CD4-positive, CD25-positive, alpha-beta regulatory T cell (primary cell): ENCODE results near the gene TXLNA. TPM values are rescaled to one million over a fixed set of nuclear protein-coding genes. Genes with fewer than 3 reads are reported as not detected.

Experiments used
- ATAC-seq, 2 donors: fragments of 150-1000 bp; cut with Tn5 transposase; one replicate each; pipeline ENCODE4 v1.10.0; 2021; ENCODE audit warnings: low read depth in 2 of 2, moderate number of reproducible peaks in 2 of 2, moderate library complexity in 1 of 2
- DNase-seq, 3 donors: peaks; one replicate each; pipeline versions ENCODE4 v3.0.0 to v3.0.0-alpha.2; 2012 to 2022; ENCODE audit warnings: mixed read lengths in 1 of 3
- H3K27ac ChIP-seq: one replicate; pipeline ENCODE4 v1.7.0; 2013; ENCODE audit warnings: mild to moderate bottlenecking, low read length; ENCODE audit not compliant: insufficient read depth, poor library complexity, severe bottlenecking
- H3K27me3 ChIP-seq: one replicate; pipeline ENCODE4 v1.7.0; 2013; ENCODE audit warnings: low read length; ENCODE audit not compliant: control insufficient read depth, insufficient read depth
- H3K36me3 ChIP-seq: one replicate; pipeline ENCODE4 v1.7.0; 2013; ENCODE audit warnings: mild to moderate bottlenecking, low read length, moderate library complexity; ENCODE audit not compliant: control insufficient read depth, insufficient read depth
- H3K4me1 ChIP-seq: 2 replicates; pipeline ENCODE4 v1.7.0; 2013; ENCODE audit warnings: mild to moderate bottlenecking, low read length; ENCODE audit not compliant: insufficient read depth, control insufficient read depth, poor library complexity, severe bottlenecking
- H3K4me3 ChIP-seq: one replicate; pipeline ENCODE4 v1.7.0; 2013; ENCODE audit warnings: low read depth, mild to moderate bottlenecking, low read length, moderate library complexity
- H3K9me3 ChIP-seq, 2 experiments: 1 replicate in 1 of 2; 2 replicates in 1 of 2; pipeline ENCODE4 v1.7.0; 2013; ENCODE audit warnings: low read length in 2 of 2, mild to moderate bottlenecking in 1 of 2, moderate library complexity in 1 of 2; ENCODE audit not compliant: control insufficient read depth in 2 of 2
- H3K27ac Mint-ChIP-seq, 3 donors: one replicate each; pipeline ENCODE4 v1.8.0; 2020 to 2022; ENCODE audit warnings: mild to moderate bottlenecking in 3 of 3, mixed read lengths in 3 of 3, moderate library complexity in 2 of 3
- H3K27me3 Mint-ChIP-seq: one replicate; pipeline ENCODE4 v1.8.0; 2022; ENCODE audit warnings: mild to moderate bottlenecking, mixed read lengths
- H3K36me3 Mint-ChIP-seq: one replicate; pipeline ENCODE4 v1.8.0; 2020; ENCODE audit warnings: mixed read lengths
- H3K4me1 Mint-ChIP-seq, 4 donors: one replicate each; pipeline ENCODE4 v1.8.0; 2020 to 2022; ENCODE audit warnings: mixed read lengths in 4 of 4, mild to moderate bottlenecking in 1 of 4
- H3K4me3 Mint-ChIP-seq, 4 donors: one replicate each; pipeline ENCODE4 v1.8.0; 2020 to 2022; ENCODE audit warnings: mild to moderate bottlenecking in 4 of 4, mixed read lengths in 4 of 4, moderate library complexity in 3 of 4
- H3K9me3 Mint-ChIP-seq, 7 donors: one replicate each; pipeline ENCODE4 v1.8.0; 2020 to 2022; ENCODE audit warnings: mixed read lengths in 7 of 7, mild to moderate bottlenecking in 3 of 7, moderate library complexity in 2 of 7
- polyA plus RNA-seq, 4 donors: library from polyadenylated mRNA; unstranded; fragments of 300-500 nt; fragmentation: Illumina TruSeq; gene quantifications; one replicate each; pipeline ENCODE4 v1.2.3, GENCODE V29; 2021
- total RNA-seq: library from RNA; stranded (reverse); gene quantifications from one replicate; pipeline ENCODE4 v1.2.3, GENCODE V29; 2022

Gene TXLNA
- total and polyA plus RNA-seq, 5 donors from 2014 or later, result 22.4 to 30.9 (median 25.0) TPM

DNA sequence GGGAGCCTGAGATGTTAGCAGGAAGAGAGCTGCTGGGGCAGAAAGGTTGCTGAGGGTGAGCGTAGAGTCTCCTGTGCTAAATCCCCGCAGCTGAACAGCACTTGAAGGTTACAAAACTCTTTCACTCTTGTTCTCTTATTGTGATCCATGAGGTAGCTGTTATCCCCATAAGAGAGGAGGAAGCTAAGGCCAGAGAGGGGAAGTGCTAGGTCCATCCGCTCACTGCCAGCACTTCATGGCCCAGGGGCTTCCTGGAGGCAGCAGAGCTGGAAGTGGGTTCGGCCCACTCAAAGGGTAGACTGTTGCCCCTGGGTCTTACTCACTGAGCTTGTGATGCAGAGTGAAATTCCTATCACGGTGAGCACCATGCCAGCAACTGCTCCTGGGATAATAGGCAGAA is 37.1 kb downstream of the TXLNA start:
- peaks cover 14% of the 10 kb centered on the region for H3K36me3 Mint-ChIP-seq
- H3K4me1 Mint-ChIP-seq, result peaks cover 5 to 40% (median 19%) of the 10 kb centered on the region in 4 donors
- Histone ChIP-seq H3K4me3 (no peak overlapping the region), H3K27me3 (no peaks in the 10 kb centered on the region), H3K27ac (no peak overlapping the region), H3K9me3 (no peaks in the 10 kb centered on the region), H3K36me3 (peaks cover 20% of the 10 kb centered on the region), H3K4me1 (peaks cover 25% of the 10 kb centered on the region)
- no peaks in the 10 kb centered on the region for H3K27me3 Mint-ChIP-seq
- H3K27ac Mint-ChIP-seq, result no peak overlapping the region
- no peak for ATAC-seq
- no peaks in the 10 kb centered on the region for H3K9me3 Mint-ChIP-seq
- no peak for DNase-seq
- H3K4me3 Mint-ChIP-seq, result no peak overlapping the region

- Histone ChIP-seq H3K27me3 (no peaks in the 10 kb centered on the region), H3K36me3 (peaks cover 22% of the 10 kb centered on the region), H3K4me3 (no peak overlapping the region), H3K27ac (no peak overlapping the region), H3K9me3 (no peaks in the 10 kb centered on the region), H3K4me1 (peaks cover 44% of the 10 kb centered on the region)
- Mint-ChIP-seq H3K4me1 (peaks cover 11 to 63% (median 31%) of the 10 kb centered on the region in 4 donors), H3K9me3 (no peaks in the 10 kb centered on the region), H3K27ac (no peak overlapping the region), H3K4me3 (peak overlapping the region in 2 of 4 donors; percentile 46 to 100), H3K27me3 (no peaks in the 10 kb centered on the region), H3K36me3 (peaks cover 16% of the 10 kb centered on the region)
- DNase-seq, result no peak
- ATAC-seq, result no peak
Measured at GRCh38 chr1:32219022-32219421, 39.5 kb downstream of the TXLNA start.

DNA sequence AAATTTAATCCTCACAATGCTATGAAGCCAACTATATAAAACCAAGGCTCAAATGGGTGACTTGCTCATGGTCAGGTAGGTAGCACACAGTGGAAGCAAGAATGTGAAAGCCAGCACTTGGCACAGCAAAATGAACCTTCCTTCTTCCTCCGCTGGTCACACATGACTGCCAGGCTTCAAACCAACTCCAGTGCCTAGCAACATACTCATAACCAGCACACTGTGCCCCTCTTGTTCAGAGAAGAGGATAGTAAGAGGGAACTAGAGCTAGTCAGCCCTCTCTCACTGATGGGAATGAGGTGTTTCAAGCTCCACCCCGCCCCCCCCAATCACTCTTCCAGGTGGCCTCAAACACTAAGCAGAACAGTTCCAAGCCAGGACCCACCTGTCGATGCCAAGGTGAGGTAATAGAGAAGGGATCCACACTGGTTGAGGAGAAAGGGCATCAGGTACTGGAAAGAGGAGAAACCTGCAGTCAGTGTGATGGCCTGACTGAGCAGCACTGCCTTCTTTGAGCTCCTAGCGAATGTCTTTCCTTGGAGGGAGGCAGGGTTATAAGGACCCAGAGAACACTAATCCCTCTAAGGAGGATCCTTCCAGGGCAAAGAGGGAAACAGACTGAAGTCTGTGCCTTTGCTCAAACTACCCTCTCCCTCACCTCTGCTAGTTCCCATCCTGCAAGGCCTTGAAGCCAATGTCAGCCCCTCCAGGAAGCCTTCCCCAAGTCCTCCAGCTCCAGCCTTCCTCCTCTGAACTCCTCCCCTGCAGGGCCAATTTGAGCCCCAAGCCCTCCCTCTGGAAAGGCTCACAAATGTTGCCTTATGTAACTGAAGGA is 41.5 kb downstream of the TXLNA start:
- Histone ChIP-seq H3K27me3 (no peaks in the 10 kb centered on the region), H3K4me1 (peaks cover 39% of the 10 kb centered on the region), H3K27ac (peak overlapping the region; percentile 96), H3K9me3 (no peaks in the 10 kb centered on the region), H3K36me3 (peaks cover 26% of the 10 kb centered on the region), H3K4me3 (peak overlapping the region; percentile 72)
- peaks cover 6 to 67% (median 30%) of the 10 kb centered on the region in 4 donors for H3K4me1 Mint-ChIP-seq
- H3K27me3 Mint-ChIP-seq, result no peaks in the 10 kb centered on the region
- H3K9me3 Mint-ChIP-seq, result no peaks in the 10 kb centered on the region
- ATAC-seq (no peak), DNase-seq (no peak)
- H3K4me3 Mint-ChIP-seq, result peak overlapping the region; percentile 97 to 100 (median 98)
- peak overlapping the region in 2 of 3 donors; percentile 99 for H3K27ac Mint-ChIP-seq
- H3K36me3 Mint-ChIP-seq, result peaks cover 26% of the 10 kb centered on the region

DNA sequence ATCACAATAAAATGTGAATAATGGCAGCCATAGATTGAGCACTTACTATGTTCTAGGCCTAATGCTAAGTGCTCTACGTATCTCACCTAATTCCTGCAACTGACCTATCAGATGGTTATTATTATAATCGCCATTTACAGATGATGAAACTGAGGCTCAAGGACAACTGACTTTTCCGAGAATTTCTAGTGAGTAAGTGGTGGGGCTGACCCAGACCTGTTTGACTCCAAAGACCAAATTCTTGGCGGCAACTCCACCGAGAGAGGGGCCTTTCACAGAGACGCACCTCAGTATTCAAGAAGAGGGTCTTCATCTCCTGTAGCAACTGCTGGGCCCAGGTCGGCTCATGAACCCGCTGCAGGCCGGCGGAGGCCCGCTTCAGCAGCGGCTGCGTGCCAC is 42.1 kb downstream of the TXLNA start:
- Histone ChIP-seq H3K36me3 (peaks cover 28% of the 10 kb centered on the region), H3K4me3 (peak overlapping the region; percentile 72), H3K27ac (peak overlapping the region; percentile 96), H3K27me3 (no peaks in the 10 kb centered on the region), H3K9me3 (no peaks in the 10 kb centered on the region), H3K4me1 (peaks cover 33% of the 10 kb centered on the region)
- H3K4me1 Mint-ChIP-seq, result peaks cover 6 to 64% (median 27%) of the 10 kb centered on the region in 4 donors
- no peaks in the 10 kb centered on the region for H3K27me3 Mint-ChIP-seq
- H3K27ac Mint-ChIP-seq, result peak overlapping the region in 2 of 3 donors; percentile 99
- H3K36me3 Mint-ChIP-seq, result peaks cover 22% of the 10 kb centered on the region
- DNase-seq (no peak), ATAC-seq (no peak)
- no peaks in the 10 kb centered on the region for H3K9me3 Mint-ChIP-seq
- H3K4me3 Mint-ChIP-seq, result peak overlapping the region; percentile 97 to 100 (median 98)

GRCh38 chr1:32221980-32222755 is 42.7 kb downstream of the TXLNA start, which contains the start of the genes EIF3I and TMEM234:
EIF3I (plus strand) TSS chr1:32222407; CDS start chr1:32222442, 35 bp downstream.
TMEM234 (minus strand) TSS chr1:32222353; CDS start chr1:32222322, 31 bp downstream.
- peak; percentile 92 to 94 (median 92) for DNase-seq
- H3K4me1 Mint-ChIP-seq, result peaks cover 6 to 63% (median 27%) of the 10 kb centered on the region in 4 donors
- H3K27me3 Mint-ChIP-seq, result no peaks in the 10 kb centered on the region

GRCh38 chr1:32223683-32224082 is 44.2 kb downstream of the TXLNA start:
- H3K4me1 ChIP-seq, result peaks cover 33% of the 10 kb centered on the region
- H3K36me3 ChIP-seq, result peaks cover 41% of the 10 kb centered on the region
- Mint-ChIP-seq H3K4me1 (peaks cover 10 to 59% (median 29%) of the 10 kb centered on the region in 4 donors), H3K27me3 (no peaks in the 10 kb centered on the region), H3K4me3 (peak overlapping the region; percentile 97 to 100 (median 98)), H3K9me3 (no peaks in the 10 kb centered on the region), H3K27ac (peak overlapping the region; percentile 80 to 99 (median 90)), H3K36me3 (peaks cover 36% of the 10 kb centered on the region)
- no peaks in the 10 kb centered on the region for H3K9me3 ChIP-seq
- DNase-seq (no peak), ATAC-seq (no peak)
- no peaks in the 10 kb centered on the region for H3K27me3 ChIP-seq
- H3K27ac ChIP-seq, result peak overlapping the region; percentile 49
- H3K4me3 ChIP-seq, result peak overlapping the region; percentile 40

More at GRCh38 chr1:32221980-32222755, 42.7 kb downstream of the TXLNA start, which contains the start of the genes EIF3I and TMEM234:
- peak within 1 kb of the TSS; percentile 97 to 100 (median 98) for H3K4me3 Mint-ChIP-seq
- H3K27ac ChIP-seq, result peak within 1 kb of the TSS; percentile 96
- H3K9me3 ChIP-seq, result no peaks in the 10 kb centered on the region
- no peaks in the 10 kb centered on the region for H3K9me3 Mint-ChIP-seq
- no peaks in the 10 kb centered on the region for H3K27me3 ChIP-seq
- H3K4me3 ChIP-seq, result peak within 1 kb of the TSS; percentile 87
- peaks cover 21% of the 10 kb centered on the region for H3K36me3 Mint-ChIP-seq
- peak; percentile 91 to 94 for ATAC-seq
- H3K36me3 ChIP-seq, result peaks cover 26% of the 10 kb centered on the region
- H3K4me1 ChIP-seq, result peaks cover 33% of the 10 kb centered on the region
- peak within 1 kb of the TSS; percentile 94 to 99 (median 99) for H3K27ac Mint-ChIP-seq

- Mint-ChIP-seq H3K4me1 (peaks cover 10 to 59% (median 30%) of the 10 kb centered on the region in 4 donors), H3K27ac (peak overlapping the region; percentile 80 to 99 (median 90)), H3K4me3 (peak overlapping the region; percentile 75 to 100 (median 88)), H3K27me3 (no peaks in the 10 kb centered on the region), H3K9me3 (no peaks in the 10 kb centered on the region), H3K36me3 (peaks cover 38% of the 10 kb centered on the region)
- Histone ChIP-seq H3K9me3 (no peaks in the 10 kb centered on the region), H3K27me3 (no peaks in the 10 kb centered on the region), H3K27ac (no peak overlapping the region), H3K4me3 (no peak overlapping the region), H3K36me3 (peaks cover 45% of the 10 kb centered on the region), H3K4me1 (peaks cover 33% of the 10 kb centered on the region)
- DNase-seq, result no peak
- ATAC-seq, result no peak
Measured at GRCh38 chr1:32224285-32224684, 44.8 kb downstream of the TXLNA start.
